HCT116 (cell line): ENCODE measurements around the gene GJC1. TPM values are rescaled to one million over a fixed set of nuclear protein-coding genes. Genes with fewer than 3 reads are reported as not detected.

ENCODE experiments used
- ATAC-seq: fragments of 200-7000 bp; cut with Tn5 transposase; 2 replicates; pipeline ENCODE4 v1.9.1; 2020; ENCODE audit warnings: mild to moderate bottlenecking, moderate library complexity
- BruUV-seq: library from RNA; stranded (reverse); fragments of 400-500 nt; replicated peaks from 2 replicates; lab custom pipeline; 2021; lab: Mats Ljungman, UMichigan
- CTCF ChIA-PET: fragments of 300-600 bp; sonication (Branson Sonifier 250); formaldehyde crosslinking; loops from one replicate; lab custom pipeline; 2021; ENCODE audit warnings: antibody characterized with exemption; lab: Charles Lee
- POLR2A ChIA-PET: fragments of 300-600, 350-600 bp; sonication (Branson Sonifier 250); formaldehyde crosslinking; loops from one replicate; lab custom pipeline; 2021; ENCODE audit warnings: antibody characterized with exemption; lab: Charles Lee
- RAD21 ChIA-PET, 2 experiments: fragments of 300-600 bp; sonication (Branson Sonifier 250); formaldehyde crosslinking; loops; one replicate each; lab custom pipeline; 2023; ENCODE audit warnings: low total read pairs in 2 of 2; ENCODE audit not compliant: uncharacterized antibody in 2 of 2, unreplicated experiment in 2 of 2, low non-redundant PET in 1 of 2; lab: Charles Lee
- DNase-seq: peaks from one replicate; pipeline ENCODE4 v3.0.0-alpha.2; 2010; ENCODE audit warnings: low read depth, low spot score
- H2AFZ ChIP-seq: fragments of 200-600 bp; shearing (Covaris generic), sonication (generic); 2 replicates; pipeline ENCODE4 v1.6.1; 2017; ENCODE audit warnings: low read depth, mixed run types, mixed read lengths, antibody characterized with exemption, low read length; ENCODE audit not compliant: poor library complexity, severe bottlenecking
- H3K27ac ChIP-seq: 2 replicates; pipeline ENCODE4 v1.5.1; 2012; ENCODE audit warnings: low read depth, low read length
- H3K27me3 ChIP-seq: fragments of 200-600 bp; sonication (generic); 2 replicates; pipeline ENCODE4 v1.6.1; 2016; ENCODE audit warnings: mixed run types, low read length, mixed read lengths; ENCODE audit not compliant: insufficient read depth
- H3K36me3 ChIP-seq, 2 experiments: fragments of 200-500 bp in 1 of 2; fragments of 200-600 bp in 1 of 2; sonication (Bioruptor generic) in 1 of 2; sonication (generic) in 1 of 2; 2 replicates each; pipeline versions ENCODE4 v1.5.1 to v1.6.1; 2014 to 2016; ENCODE audit warnings: low read length in 2 of 2, inconsistent platforms in 1 of 2, mixed read lengths in 1 of 2, mixed run types in 1 of 2; ENCODE audit not compliant: insufficient read depth in 2 of 2, control insufficient read depth in 1 of 2
- H3K4me1 ChIP-seq, 2 experiments: fragments of 200-600 bp in 1 of 2; sonication (generic) in 1 of 2; 2 replicates each; pipeline versions ENCODE4 v1.5.1 to v1.6.1; 2012 to 2017; ENCODE audit warnings: low read length in 2 of 2, inconsistent platforms in 1 of 2, mild to moderate bottlenecking in 1 of 2, mixed read lengths in 1 of 2, mixed run types in 1 of 2, moderate library complexity in 1 of 2; ENCODE audit not compliant: insufficient read depth in 2 of 2, control insufficient read depth in 1 of 2
- H3K4me2 ChIP-seq: fragments of 200-600 bp; sonication (generic); 2 replicates; pipeline ENCODE4 v1.6.1; 2017; ENCODE audit warnings: mixed run types, low read length, mixed read lengths
- H3K4me3 ChIP-seq, 2 experiments: fragments of 200-600 bp in 1 of 2; sonication (generic) in 1 of 2; replicated peaks in 1 of 2; 2 replicates each; pipeline ENCODE4 v1.5.1; 2011 to 2016; ENCODE audit warnings: low read length in 2 of 2, control low read depth in 1 of 2, low read depth in 1 of 2, mild to moderate bottlenecking in 1 of 2, mixed read lengths in 1 of 2, mixed run types in 1 of 2
- H3K79me2 ChIP-seq: fragments of 200-600 bp; sonication (generic); 2 replicates; pipeline ENCODE4 v1.6.1; 2017; ENCODE audit warnings: mild to moderate bottlenecking, mixed run types, low read length, moderate library complexity, mixed read lengths; ENCODE audit not compliant: insufficient read depth
- H3K9ac ChIP-seq: fragments of 200-600 bp; sonication (generic); 2 replicates; pipeline ENCODE4 v1.6.1; 2016; ENCODE audit warnings: low read length, mixed read lengths
- H3K9me2 ChIP-seq: fragments of 200-600 bp; sonication (generic), shearing (Covaris generic); 2 replicates; pipeline ENCODE4 v1.6.1; 2017; ENCODE audit warnings: mixed run types, mild to moderate bottlenecking, moderate library complexity; ENCODE audit not compliant: insufficient read depth
- H3K9me3 ChIP-seq, 2 experiments: fragments of 200-500 bp in 1 of 2; fragments of 200-600 bp in 1 of 2; sonication (Bioruptor generic) in 1 of 2; sonication (generic) in 1 of 2; 2 replicates each; pipeline ENCODE4 v1.6.1; 2014 to 2017; ENCODE audit warnings: low read length in 2 of 2, mixed read lengths in 2 of 2, inconsistent platforms in 1 of 2, low read depth in 1 of 2, mild to moderate bottlenecking in 1 of 2, mixed run types in 1 of 2, moderate library complexity in 1 of 2; ENCODE audit not compliant: control insufficient read depth in 1 of 2, insufficient read depth in 1 of 2
- H4K20me1 ChIP-seq: fragments of 200-600 bp; sonication (generic), shearing (Covaris generic); 2 replicates; pipeline ENCODE4 v1.6.1; 2017; ENCODE audit warnings: mixed run types, mild to moderate bottlenecking, moderate library complexity; ENCODE audit not compliant: insufficient read depth
- EZH2 ChIP-seq: fragments of 200-600 bp; sonication (generic); IDR thresholded peaks from 2 replicates; pipeline ENCODE4 v1.6.1; 2017; ENCODE audit warnings: antibody characterized with exemption, mixed run types
- FOSL1 ChIP-seq: IDR thresholded peaks from 2 replicates; pipeline ENCODE4 v1.6.1; 2012; ENCODE audit warnings: low read depth
- POLR2A ChIP-seq: IDR thresholded peaks from 2 replicates; pipeline ENCODE4 v1.7.0; 2011; ENCODE audit warnings: borderline replicate concordance; ENCODE audit not compliant: insufficient read depth, insufficient read length; ENCODE audit errors: extremely low read depth
- POLR2AphosphoS5 ChIP-seq: IDR thresholded peaks from 2 replicates; pipeline ENCODE4 v1.6.1; 2011; ENCODE audit warnings: mild to moderate bottlenecking, low read depth, low read length, moderate library complexity
- SP1 ChIP-seq: IDR thresholded peaks from 2 replicates; pipeline ENCODE4 v1.6.1; 2012; ENCODE audit warnings: low read depth
- SRF ChIP-seq: IDR thresholded peaks from 2 replicates; pipeline ENCODE4 v1.6.1; 2012; ENCODE audit warnings: low read depth
- TCF7L2 ChIP-seq: IDR thresholded peaks from 2 replicates; pipeline ENCODE4 v1.7.0; 2011; ENCODE audit warnings: borderline replicate concordance, inconsistent platforms; ENCODE audit not compliant: insufficient read depth, insufficient read length; ENCODE audit errors: extremely low read depth
- YY1 ChIP-seq: IDR thresholded peaks from 2 replicates; pipeline ENCODE4 v1.6.1; 2011; ENCODE audit warnings: low read length, low read depth, moderate library complexity, mild to moderate bottlenecking; ENCODE audit not compliant: insufficient replicate concordance; ENCODE audit errors: extremely low read depth
- intact Hi-C: fragments of 100-400 bp; cut with micrococcal nuclease; formaldehyde crosslinking; loops from 2 replicates; pipeline ENCODE4 v1.10.0; 2022
- total RNA-seq: library from RNA; stranded (reverse); gene quantifications from one replicate; pipeline ENCODE4 v1.2.1, GENCODE V29; 2021; ENCODE audit not compliant: unreplicated experiment
- TF ChIP-seq, protein P1 (sequence below), 3 experiments: fragments of 200-600 bp in 1 of 3; sonication (generic) in 1 of 3; IDR thresholded peaks in 2 of 3; conservative IDR thresholded peaks in 1 of 3; 2 replicates each; pipeline ENCODE4 v1.5.1; 2012 to 2017; ENCODE audit warnings: low read depth in 2 of 3, low read length in 2 of 3, antibody characterized with exemption in 1 of 3, borderline replicate concordance in 1 of 3, control low read depth in 1 of 3, mild to moderate bottlenecking in 1 of 3, mixed read lengths in 1 of 3, mixed run types in 1 of 3, moderate library complexity in 1 of 3; ENCODE audit not compliant: insufficient read depth in 1 of 3

The GJC1 gene
- total RNA-seq, 1 experiment from 2014 or later: 62.4 TPM

DNA sequence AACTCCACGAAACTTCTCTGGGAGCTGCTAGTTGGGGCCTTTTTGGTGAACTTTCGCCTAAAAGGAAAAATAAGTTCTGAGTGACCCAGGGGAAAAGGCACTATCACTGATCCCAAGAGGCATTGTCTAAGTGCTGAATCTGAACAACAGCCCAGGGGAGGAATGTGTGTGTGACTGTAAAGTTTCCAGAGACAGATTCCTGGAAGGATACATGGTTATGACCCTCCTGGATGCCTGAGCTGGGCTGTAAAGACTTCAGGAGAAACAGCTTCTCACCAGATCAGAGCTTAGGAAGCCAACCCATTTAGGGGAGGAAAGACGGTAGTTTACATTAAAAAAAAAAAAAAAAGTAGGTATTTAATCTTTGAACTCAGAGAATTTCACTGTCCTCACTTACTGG lies 37.8 kb upstream of the GJC1 start:
- Histone ChIP-seq H2AFZ (no peak overlapping the region), H3K27ac (no peak overlapping the region), H3K27me3 (no peaks in the 10 kb centered on the region), H3K4me1 (no peaks in the 10 kb centered on the region), H3K9me3 (no peaks in the 10 kb centered on the region), H3K4me2 (no peak overlapping the region), H4K20me1 (no peaks in the 10 kb centered on the region; the same call in 1 of the 2 replicates), H3K9ac (no peak overlapping the region), H3K4me3 (no peak overlapping the region), H3K79me2 (no peaks in the 10 kb centered on the region), H3K36me3 (peaks cover 44 to 63% of the 10 kb centered on the region in 2 experiments), H3K9me2 (no peaks in the 10 kb centered on the region)
- intact Hi-C loops: no loop called here
- TF ChIP-seq, protein P1, sequence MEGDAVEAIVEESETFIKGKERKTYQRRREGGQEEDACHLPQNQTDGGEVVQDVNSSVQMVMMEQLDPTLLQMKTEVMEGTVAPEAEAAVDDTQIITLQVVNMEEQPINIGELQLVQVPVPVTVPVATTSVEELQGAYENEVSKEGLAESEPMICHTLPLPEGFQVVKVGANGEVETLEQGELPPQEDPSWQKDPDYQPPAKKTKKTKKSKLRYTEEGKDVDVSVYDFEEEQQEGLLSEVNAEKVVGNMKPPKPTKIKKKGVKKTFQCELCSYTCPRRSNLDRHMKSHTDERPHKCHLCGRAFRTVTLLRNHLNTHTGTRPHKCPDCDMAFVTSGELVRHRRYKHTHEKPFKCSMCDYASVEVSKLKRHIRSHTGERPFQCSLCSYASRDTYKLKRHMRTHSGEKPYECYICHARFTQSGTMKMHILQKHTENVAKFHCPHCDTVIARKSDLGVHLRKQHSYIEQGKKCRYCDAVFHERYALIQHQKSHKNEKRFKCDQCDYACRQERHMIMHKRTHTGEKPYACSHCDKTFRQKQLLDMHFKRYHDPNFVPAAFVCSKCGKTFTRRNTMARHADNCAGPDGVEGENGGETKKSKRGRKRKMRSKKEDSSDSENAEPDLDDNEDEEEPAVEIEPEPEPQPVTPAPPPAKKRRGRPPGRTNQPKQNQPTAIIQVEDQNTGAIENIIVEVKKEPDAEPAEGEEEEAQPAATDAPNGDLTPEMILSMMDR (IDR thresholded peaks at IDR 0.05 in 2 of 3, conservative IDR thresholded peaks at IDR 0.05 in 1 of 3; ENCODE audit: borderline replicate concordance in 1 of 3, insufficient read depth in 1 of 3, low read depth in 2 of 3, low read length in 2 of 3): no peak
- no peak for TF ChIP-seq POLR2A
- no peak for TF ChIP-seq EZH2
- TF ChIP-seq SRF: no peak
- no peak for TF ChIP-seq TCF7L2
- TF ChIP-seq YY1: no peak
- TF ChIP-seq SP1: no peak
- no peak for TF ChIP-seq FOSL1
- no peak for TF ChIP-seq POLR2AphosphoS5
- CTCF ChIA-PET: interaction anchor here (0.9 to 5.9 kb wide), 3 partner anchors 11 to 92 kb away, joined by 3 to 52 read pairs (median 4); no protein-coding TSS in a partner anchor
- no peak for DNase-seq
- RAD21 ChIA-PET: no interaction called here
- no TSS peak for BruUV-seq
- POLR2A ChIA-PET: no interaction called here
- no peak for ATAC-seq
